ENCODE results near the gene UNK. TPM values are rescaled to one million over a fixed set of nuclear protein-coding genes. Genes with fewer than 3 reads are reported as not detected.

UNK gene
- total and polyA plus RNA-seq, 2 of the 13 experiments (the other 11 are each of a cell fraction or from before 2014, with no cell fraction given) = 31.6 to 33.0 TPM

DNA sequence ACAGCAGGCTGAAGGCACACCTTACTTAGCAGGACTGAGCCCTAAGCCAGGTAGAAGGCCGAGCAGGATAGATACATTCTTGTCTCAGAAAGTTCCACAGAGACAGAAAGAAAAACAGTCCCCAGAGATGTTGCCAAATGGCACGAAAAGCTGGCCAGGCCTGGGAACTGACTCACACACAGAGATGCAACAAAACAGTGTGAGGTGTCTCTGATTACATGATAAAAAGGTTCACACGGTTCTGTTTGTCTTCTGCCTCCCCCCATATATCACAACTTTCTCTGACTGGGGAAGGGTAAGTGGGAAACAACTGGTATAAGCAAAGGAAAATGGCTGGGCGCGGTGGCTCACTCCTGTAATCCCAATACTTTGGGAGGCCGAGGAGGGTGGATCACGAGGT lies 68.8 kb downstream of the UNK start:
- Histone ChIP-seq H3K9ac (ENCODE audit: insufficient read depth, low read depth, low read length) (no peak overlapping the region), H3K27ac (ENCODE audit: extremely low read length, insufficient read depth, low read length) (no peak overlapping the region), H3K79me2 (ENCODE audit: insufficient read depth, low read length) (peaks cover 17% of the 10 kb centered on the region), H3K4me3 (replicated peaks in 1 of 3; ENCODE audit: insufficient read depth in 1 of 3, low read depth in 2 of 3, low read length in 3 of 3) (no peak overlapping the region), H2AFZ (ENCODE audit: low read length) (no peak overlapping the region), H3K4me1 (ENCODE audit: insufficient read depth, low read length) (peaks cover 52% of the 10 kb centered on the region), H3K36me3 (replicated peaks in 1 of 2; ENCODE audit: control insufficient read depth in 1 of 2, insufficient read depth in 2 of 2, low read length in 2 of 2) (peaks cover 7 to 23% of the 10 kb centered on the region in 2 experiments), H3K9me3 (ENCODE audit: low read length) (no peaks in the 10 kb centered on the region), H3K27me3 (ENCODE audit: control insufficient read depth in 1 of 2, insufficient read depth in 2 of 2, low read length in 2 of 2) (no peaks in the 10 kb centered on the region; a peak in 1 of 5 replicates), H3K4me2 (ENCODE audit: low read depth, low read length) (no peak overlapping the region), H4K20me1 (ENCODE audit: insufficient read depth, low read length) (peaks cover 4% of the 10 kb centered on the region; the same call in 1 of the 2 replicates)
- FAIRE-seq = no peak
- intact Hi-C loops (cut with micrococcal nuclease; ENCODE audit: unreplicated experiment) (no loop called here), in situ Hi-C loops (cut with HindIII; ENCODE audit: extremely low pct_ligation_motif_present, low pct_unique_long_range_greater_than_20kb) (no loop called here)
- no peak for ATAC-seq
- BruUV-seq (replicated peaks) = no TSS peak
- ChIA-PET CTCF (ENCODE audit: low intra/inter-chr PET ratio, low total read pairs) (no interaction called here), POLR2A (interaction anchor here (0.5 to 12.8 kb wide), 5 partner anchors 8 to 135 kb away, joined by 3 to 454 read pairs (median 46); partner anchors contain the start of genes TRIM47 and UNC13D)
- TF ChIP-seq ZFY (CRISPR knock-in tag; IDR thresholded peaks at IDR 0.05) (0 out of 2 replicates have a peak, but pooled peaks have one; percentile 17), ZNF124 (CRISPR knock-in tag; IDR thresholded peaks at IDR 0.05) (no peak)
- TF ChIP-seq, protein P1, sequence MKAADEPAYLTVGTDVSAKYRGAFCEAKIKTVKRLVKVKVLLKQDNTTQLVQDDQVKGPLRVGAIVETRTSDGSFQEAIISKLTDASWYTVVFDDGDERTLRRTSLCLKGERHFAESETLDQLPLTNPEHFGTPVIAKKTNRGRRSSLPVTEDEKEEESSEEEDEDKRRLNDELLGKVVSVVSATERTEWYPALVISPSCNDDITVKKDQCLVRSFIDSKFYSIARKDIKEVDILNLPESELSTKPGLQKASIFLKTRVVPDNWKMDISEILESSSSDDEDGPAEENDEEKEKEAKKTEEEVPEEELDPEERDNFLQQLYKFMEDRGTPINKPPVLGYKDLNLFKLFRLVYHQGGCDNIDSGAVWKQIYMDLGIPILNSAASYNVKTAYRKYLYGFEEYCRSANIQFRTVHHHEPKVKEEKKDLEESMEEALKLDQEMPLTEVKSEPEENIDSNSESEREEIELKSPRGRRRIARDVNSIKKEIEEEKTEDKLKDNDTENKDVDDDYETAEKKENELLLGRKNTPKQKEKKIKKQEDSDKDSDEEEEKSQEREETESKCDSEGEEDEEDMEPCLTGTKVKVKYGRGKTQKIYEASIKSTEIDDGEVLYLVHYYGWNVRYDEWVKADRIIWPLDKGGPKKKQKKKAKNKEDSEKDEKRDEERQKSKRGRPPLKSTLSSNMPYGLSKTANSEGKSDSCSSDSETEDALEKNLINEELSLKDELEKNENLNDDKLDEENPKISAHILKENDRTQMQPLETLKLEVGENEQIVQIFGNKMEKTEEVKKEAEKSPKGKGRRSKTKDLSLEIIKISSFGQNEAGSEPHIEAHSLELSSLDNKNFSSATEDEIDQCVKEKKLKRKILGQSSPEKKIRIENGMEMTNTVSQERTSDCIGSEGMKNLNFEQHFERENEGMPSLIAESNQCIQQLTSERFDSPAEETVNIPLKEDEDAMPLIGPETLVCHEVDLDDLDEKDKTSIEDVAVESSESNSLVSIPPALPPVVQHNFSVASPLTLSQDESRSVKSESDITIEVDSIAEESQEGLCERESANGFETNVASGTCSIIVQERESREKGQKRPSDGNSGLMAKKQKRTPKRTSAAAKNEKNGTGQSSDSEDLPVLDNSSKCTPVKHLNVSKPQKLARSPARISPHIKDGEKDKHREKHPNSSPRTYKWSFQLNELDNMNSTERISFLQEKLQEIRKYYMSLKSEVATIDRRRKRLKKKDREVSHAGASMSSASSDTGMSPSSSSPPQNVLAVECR (CRISPR knock-in tag; IDR thresholded peaks at IDR 0.05; ENCODE audit: borderline replicate concordance) = 0 out of 2 replicates have a peak, but pooled peaks have one; percentile 9
- no peak for DNase-seq (ENCODE audit: low spot score)
- 97% methylated on average over 7 of the region's 7 CpGs for WGBS (ENCODE audit: low lambda C conversion rate)

Measured in HepG2 (cell line).